HG02973 (cell line): ENCODE measurements around the gene CLPTM1L.
"Not testable (repeated sequence)": the region's sequence is repeated elsewhere in the genome, so short reads cannot be mapped to it uniquely, and the experiment has no call there.

Source experiments
- ATAC-seq: cut with Tn5 transposase; IDR thresholded peaks from one replicate; pipeline ENCODE4 v1.9.1; 2021; ENCODE audit warnings: moderate library complexity; ENCODE audit not compliant: unreplicated experiment

The CLPTM1L gene

DNA sequence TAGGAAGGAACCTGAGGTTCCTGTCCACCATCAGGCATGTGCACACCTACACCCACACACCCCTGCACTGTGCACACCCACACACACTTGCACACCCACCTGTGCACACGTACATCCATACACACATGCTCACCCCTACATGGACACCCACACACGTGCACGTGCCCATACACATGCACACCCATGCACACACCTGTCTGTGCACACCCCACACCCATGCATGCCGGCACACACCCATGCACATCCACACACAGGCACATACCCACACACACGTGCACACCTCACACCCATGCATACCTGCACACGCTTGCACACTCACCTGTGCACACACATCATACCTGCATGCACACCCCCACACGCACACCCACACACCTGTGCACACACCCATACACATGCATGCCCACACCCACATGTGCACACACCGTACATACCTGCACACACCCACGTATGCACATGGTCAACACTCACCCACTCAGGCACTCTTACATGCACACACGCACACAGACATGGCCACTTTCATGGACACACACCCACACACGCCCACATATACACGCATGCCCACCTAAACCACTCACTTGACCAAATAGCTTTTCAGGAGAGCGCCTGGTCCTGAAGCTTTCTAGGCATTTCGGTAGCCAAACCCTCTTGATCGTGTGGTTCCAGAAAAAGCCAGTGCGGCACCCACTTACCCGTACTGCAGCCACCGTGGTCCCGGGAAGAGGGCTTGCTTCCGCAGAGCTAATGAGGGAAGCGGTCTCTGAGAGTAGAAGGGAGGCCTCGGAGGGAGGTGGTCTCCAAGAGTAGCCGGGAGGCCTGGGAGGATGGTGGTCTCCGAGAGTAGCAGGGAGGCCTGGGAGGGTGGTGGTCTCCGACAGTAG, 36.7 kb upstream of the CLPTM1L start:
- ATAC-seq: no peak

DNA sequence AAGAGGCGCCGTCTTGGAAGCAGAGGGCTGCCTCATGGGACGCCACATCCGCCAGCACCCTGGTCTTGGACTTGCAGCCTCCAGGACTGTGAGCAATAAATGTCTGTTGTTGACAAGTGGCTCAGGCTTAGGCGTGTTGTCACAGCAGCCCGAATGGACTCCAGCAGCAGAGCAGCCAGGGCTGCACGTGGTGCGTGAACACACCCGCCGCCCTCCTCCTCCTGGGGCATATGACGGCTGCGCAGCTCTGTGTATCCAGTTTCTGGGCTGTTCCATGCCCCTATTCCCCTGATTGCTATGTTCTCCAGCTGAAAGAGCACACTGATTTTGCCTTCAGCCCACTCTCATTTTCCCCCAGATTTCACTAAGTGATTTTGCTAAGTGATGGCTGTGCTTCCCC, 36.0 kb upstream of the CLPTM1L start:
- no peak for ATAC-seq

DNA sequence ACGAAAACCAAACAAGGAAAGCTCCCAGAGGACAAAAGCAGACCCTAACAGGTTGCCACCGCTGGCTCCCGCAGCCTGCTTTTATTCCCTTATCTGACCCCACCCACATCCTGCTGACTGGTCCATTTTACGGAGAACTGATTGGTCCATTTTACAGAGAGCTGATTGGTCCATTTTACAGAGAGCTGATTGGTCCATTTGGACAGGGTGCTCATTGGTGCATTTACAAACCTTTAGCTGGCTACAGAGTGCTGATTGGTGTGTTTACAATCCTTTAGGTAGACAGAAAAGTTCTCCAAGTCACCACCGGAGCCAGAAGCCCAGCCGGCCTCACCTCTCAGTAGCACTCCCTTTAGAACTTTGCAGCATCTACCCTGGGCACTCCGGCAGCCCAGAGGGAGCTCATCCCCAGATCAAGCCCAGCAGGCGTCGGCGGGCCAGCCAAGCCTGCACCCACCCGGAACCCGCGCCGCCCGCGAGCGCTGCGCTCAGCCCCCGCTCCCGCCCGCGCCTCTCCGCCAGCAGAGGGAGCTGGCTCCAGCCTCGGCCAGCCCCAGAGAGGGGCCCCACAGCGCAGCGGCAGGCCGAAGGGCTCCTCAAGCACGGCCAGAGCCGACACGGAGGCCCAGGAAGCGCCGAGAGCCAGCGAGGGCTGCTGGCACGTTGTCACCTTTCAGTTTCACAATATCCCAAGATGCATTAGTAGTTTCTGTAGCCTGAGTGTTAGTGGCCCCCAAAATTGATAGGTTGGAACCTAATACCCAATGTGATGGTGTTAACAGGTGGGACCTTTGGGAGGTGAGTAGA, 35.3 kb upstream of the CLPTM1L start:
- ATAC-seq: peak; percentile 72

GRCh38 chr5:1378866-1379659, 34.2 kb upstream of the CLPTM1L start:
- no peak for ATAC-seq

DNA sequence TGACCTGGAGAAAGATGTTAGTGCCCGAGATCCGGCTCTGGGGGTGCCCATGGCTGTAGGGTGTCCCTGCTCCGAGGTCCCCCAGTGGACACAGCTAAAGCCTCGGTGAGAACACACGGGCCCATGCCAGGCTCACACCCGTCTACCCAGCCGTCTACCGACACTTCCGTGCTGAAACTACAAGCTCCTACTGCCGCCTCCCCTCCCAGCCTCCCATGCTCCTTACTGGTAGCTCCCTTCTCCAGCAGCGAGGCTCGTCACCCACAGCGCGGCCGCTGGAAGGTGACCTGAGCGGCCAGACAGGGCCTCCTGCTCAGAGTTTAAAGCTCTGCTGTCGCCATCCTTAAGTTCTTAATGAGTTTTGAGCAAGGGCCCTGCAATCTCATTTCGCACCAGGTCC, 33.2 kb upstream of the CLPTM1L start:
- ATAC-seq: no peak

DNA sequence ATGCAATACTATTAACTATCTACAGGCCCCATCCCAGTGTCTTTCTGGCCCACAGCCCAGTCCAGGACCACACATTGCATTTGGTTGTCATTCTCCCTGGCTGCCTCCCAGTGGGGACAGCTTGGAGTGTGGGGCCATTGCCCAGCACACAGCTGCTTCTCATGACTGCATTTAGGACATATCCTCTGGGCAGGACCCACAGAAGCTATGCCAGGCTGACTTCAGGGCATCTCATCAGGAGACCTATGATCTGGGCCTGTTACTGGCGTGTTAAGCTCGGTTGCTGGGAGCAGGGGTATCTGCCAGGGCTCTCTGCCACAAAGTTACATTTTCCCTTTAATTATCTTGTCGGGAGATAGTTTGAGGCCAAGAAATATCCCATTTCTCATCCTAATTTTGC, 32.1 kb upstream of the CLPTM1L start:
- no peak for ATAC-seq

- no peak for ATAC-seq
These were observed 31.2 kb upstream of the CLPTM1L start for GRCh38 chr5:1375871-1376810.

DNA sequence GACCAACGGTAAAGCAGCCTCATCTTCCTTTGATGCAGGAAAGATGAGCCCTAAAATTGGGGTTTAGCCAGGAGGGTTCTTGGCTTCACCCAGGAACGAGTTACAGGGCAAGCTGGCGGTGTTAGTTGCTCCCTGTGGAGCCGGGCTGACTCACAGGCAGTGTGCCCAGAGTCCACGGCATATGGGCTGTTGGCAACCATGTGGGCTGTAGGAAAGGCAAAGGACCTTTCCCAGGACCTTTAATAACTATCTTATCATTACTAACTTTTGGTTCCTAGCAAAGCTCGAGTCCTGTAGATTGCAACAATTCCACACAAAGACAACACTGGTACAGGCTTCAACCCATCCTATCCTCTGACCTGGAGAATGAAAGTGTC, 29.8 kb upstream of the CLPTM1L start:
- no peak for ATAC-seq

DNA sequence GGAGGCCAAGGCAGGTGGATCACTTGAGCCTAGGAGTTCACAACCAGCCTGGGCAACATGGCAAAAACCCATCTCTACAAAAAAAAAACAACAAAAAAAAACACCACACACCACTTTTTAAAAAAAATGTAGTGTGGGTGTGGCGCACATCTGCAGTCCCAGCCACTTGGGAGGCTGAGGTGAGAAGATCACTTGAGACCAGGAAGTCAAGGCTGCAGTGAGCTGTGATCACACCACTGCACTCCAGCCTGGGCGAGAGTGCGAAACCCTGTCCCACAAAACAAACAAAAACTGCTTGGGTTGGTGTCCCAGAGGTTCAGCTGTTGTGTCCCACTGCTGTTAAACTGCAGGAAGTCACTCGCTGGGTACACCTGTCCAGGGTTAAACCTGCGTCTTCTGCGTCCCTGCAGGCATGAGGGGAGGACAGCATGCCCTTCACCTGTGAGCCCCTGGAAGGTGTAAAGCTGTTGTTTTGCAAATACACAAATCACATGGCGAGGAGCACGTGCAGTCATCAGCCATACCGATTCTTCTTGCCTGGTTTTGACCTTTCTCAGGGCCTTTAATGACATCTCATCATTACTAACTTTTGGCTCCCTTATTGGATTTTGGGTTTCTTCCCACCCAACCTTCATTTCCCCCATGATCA, 29.3 kb upstream of the CLPTM1L start:
- ATAC-seq: no peak

GRCh38 chr5:1371972-1372342, 27.1 kb upstream of the CLPTM1L start:
- ATAC-seq: not testable (repeated sequence)

GRCh38 chr5:1371218-1371971, 26.5 kb upstream of the CLPTM1L start:
- no peak for ATAC-seq

GRCh38 chr5:1370006-1370405, 25.1 kb upstream of the CLPTM1L start:
- ATAC-seq: no peak

DNA sequence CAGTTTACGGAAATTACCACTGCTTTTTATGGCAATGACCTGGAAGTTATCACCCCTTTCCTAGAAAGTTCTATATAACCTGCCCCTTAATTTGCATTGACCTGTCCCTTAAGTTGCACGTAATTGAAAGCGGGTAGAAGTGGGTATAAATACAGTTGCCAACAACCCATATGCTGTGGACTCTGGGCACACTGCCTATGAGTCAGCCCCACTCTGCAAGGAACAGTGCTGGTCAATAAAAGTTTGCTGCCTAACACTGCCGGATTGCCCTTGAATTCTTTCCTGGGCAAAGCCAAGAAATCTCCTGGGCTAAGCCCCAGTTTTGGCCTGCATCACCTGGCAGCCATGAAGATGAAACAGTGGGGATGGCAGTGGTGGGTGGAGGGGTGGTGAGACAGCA, 23.9 kb upstream of the CLPTM1L start:
- ATAC-seq: no peak

GRCh38 chr5:1368236-1368635, 23.3 kb upstream of the CLPTM1L start:
- ATAC-seq: no peak

DNA sequence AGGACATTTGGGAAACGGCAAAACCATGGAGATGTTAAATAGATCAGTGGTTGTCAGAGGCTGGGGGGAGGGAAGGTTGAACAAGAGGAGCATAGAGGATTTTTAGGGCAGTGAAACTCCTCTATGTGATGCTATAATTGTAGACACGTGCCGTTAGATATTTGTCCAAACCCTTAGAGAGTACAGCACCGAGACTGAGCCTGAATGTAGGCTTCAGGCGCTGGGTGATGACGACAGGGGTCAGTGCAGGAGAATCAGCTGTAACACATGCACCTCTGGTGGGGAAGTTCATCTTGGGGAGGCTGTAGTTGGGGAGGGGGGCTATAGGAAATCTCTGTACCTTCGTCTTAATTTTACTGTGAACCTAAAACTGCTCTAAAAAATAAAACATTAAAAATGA, 22.2 kb upstream of the CLPTM1L start:
- ATAC-seq: no peak

DNA sequence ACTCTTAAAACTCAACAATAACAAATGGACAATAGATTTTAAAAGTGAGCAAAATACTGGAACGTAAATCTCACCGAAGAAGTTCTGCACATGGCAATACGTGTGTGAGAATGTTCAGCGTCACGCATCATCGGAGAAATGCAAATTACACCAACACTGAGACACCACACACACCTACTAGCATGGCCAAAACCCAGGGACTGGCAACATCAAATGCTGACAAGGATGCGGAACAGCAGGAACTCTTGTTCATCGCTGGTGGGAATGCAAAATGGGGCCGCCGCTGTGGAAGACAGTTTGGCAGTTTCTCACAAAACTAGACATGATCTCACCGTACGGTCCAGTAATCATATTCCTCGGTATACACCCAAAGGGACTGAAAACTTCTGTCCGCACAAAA, 21.6 kb upstream of the CLPTM1L start:
- no peak for ATAC-seq

DNA sequence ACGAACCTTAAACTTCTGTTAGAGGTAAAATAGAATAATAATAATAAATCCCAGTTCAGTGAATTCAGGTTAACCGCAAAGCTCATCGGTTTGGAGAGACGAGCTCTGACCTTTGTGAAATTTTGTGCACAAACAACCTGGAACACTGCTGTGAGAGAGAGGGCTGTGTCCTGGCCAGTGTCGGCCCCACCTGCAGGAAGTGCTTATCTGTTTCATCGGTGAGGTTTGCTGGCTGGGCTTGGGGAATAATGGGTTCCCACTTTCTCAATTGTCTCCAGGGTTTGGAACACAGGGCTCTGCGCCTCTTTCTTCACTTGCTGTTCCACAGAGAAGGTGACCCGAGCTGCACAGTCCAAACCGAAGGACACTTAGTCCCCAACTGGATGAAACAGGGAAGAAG, 19.3 kb upstream of the CLPTM1L start:
- no peak for ATAC-seq

DNA sequence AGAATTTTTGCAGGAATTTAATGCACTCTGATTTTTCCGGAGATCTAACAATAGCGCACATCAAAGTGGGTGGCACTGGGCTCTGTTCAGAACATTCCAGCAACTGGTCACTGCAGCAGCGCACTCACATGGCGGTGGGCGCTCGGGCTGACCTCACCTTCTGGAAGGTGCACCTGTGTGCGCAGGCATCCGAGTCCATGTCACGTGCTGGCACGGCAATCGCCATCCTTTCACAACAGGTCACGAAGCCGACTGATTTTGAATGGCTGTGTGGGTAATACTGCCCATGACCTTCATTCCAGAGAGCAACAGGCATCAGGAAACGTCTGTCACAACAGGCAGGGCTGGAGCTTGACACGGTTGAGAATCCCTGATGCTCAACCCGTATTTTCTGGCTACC, 18.7 kb upstream of the CLPTM1L start:
- no peak for ATAC-seq

- no peak for ATAC-seq
These were observed 18.3 kb upstream of the CLPTM1L start for GRCh38 chr5:1363160-1363559.
